ENCODE results near the gene ATP13A2. TPM values are rescaled to one million over a fixed set of nuclear protein-coding genes. Genes with fewer than 3 reads are reported as not detected.

Gene ATP13A2
- polyA plus RNA-seq, 2 donors = 26.5 to 30.7 TPM

DNA sequence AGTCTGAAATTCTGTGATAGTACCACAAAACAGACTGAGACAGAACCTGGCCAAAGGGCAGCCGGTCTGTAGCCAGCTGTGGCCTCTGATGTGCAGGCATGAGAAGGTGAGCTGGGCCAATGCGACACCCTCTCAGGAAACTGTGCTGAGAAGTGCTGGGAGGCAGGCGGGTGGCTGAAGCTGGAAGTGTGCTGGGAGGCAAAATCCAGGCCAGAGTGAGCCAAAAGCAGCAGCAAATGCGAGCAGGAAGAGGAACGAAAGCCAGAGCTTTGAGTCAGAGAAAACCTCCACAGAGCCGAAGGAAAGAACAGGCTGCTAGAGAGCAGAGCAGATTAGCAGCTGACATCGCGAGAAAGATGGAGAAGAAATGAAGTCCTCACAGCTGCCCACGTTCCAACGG is 10.2 kb upstream of the ATP13A2 start:
- H3K4me1 ChIP-seq (ENCODE audit: control insufficient read depth in 2 of 2, insufficient read depth in 2 of 2, low read length in 1 of 2) = no peaks in the 10 kb centered on the region
- whole genome bisulfite sequencing, 2 donors = 83 to 89% methylated on average over 10 of the region's 10 CpGs
- H3K27ac ChIP-seq (ENCODE audit: low read depth in 2 of 2, low read length in 1 of 2) = no peak overlapping the region
- H3K27me3 ChIP-seq (ENCODE audit: control insufficient read depth in 1 of 2, insufficient read depth in 2 of 2, low read length in 2 of 2) = no peaks in the 10 kb centered on the region
- no peaks in the 10 kb centered on the region for H3K9me3 ChIP-seq (ENCODE audit: control insufficient read depth in 2 of 2, insufficient read depth in 1 of 2, low read depth in 1 of 2, low read length in 1 of 2)
- H3K36me3 ChIP-seq (ENCODE audit: control insufficient read depth in 2 of 2, insufficient read depth in 2 of 2, low read length in 1 of 2) = peaks cover 22 to 49% of the 10 kb centered on the region in 2 donors
- H3K4me3 ChIP-seq (ENCODE audit: low read depth in 1 of 2, low read length in 2 of 2) = no peak overlapping the region

DNA sequence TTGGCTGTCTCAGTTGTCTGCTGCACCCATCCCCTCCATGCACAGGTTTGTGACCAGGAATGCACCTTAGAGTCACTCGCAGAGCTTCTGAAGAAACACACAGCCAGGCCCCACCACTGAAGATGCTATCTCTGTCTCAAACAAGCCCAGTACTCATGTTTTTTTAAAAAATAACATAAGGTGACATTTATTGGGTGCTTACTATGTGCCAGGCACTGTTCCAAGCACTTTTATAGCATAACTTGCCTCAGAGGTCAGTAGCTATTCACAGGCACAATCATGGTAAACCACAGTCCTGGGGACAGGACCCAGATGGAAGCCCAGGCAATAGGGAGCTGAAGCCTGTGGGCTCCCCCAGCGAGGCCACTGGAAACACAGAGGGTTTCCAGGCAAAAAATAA is 8.8 kb upstream of the ATP13A2 start:
- H3K4me1 ChIP-seq (ENCODE audit: control insufficient read depth in 2 of 2, insufficient read depth in 2 of 2, low read length in 1 of 2) = peaks cover 2 to 3% of the 10 kb centered on the region in 2 donors
- no peak overlapping the region for H3K4me3 ChIP-seq (ENCODE audit: low read depth in 1 of 2, low read length in 2 of 2)
- WGBS, 2 donors = 95 to 96% methylated on average over 2 of the region's 2 CpGs
- peaks cover 19 to 46% of the 10 kb centered on the region in 2 donors for H3K36me3 ChIP-seq (ENCODE audit: control insufficient read depth in 2 of 2, insufficient read depth in 2 of 2, low read length in 1 of 2)
- no peaks in the 10 kb centered on the region for H3K27me3 ChIP-seq (ENCODE audit: control insufficient read depth in 1 of 2, insufficient read depth in 2 of 2, low read length in 2 of 2)
- no peak overlapping the region for H3K27ac ChIP-seq (ENCODE audit: low read depth in 2 of 2, low read length in 1 of 2)
- H3K9me3 ChIP-seq (ENCODE audit: control insufficient read depth in 2 of 2, insufficient read depth in 1 of 2, low read depth in 1 of 2, low read length in 1 of 2) = no peaks in the 10 kb centered on the region

DNA sequence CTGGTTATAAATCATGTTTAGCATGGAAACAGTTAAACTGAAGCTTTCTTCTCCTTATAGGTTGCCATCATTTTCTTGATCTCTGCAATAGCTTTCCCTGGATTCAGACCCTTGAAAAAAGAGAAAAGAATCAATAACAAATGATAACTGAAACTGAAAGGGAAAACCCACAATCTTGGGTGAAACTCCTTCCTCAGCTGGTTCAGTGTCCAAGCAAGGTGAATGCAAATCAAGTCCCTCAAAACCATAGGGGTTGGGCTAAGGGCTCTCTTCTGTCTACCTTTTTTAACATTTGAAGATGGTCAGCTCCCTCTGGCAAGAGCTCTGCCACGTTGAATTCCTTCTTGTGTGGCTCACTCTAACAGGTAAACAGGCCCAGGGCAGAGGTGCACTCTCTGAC is 7.1 kb upstream of the ATP13A2 start:
- WGBS, 2 donors = 30% methylated on average over 1 of the region's 1 CpG
- no peaks in the 10 kb centered on the region for H3K27me3 ChIP-seq (ENCODE audit: control insufficient read depth in 1 of 2, insufficient read depth in 2 of 2, low read length in 2 of 2)
- no peaks in the 10 kb centered on the region for H3K9me3 ChIP-seq (ENCODE audit: control insufficient read depth in 2 of 2, insufficient read depth in 1 of 2, low read depth in 1 of 2, low read length in 1 of 2)
- H3K27ac ChIP-seq (ENCODE audit: low read depth in 2 of 2, low read length in 1 of 2) = no peak overlapping the region
- H3K4me3 ChIP-seq (ENCODE audit: low read depth in 1 of 2, low read length in 2 of 2) = no peak overlapping the region
- peaks cover 2 to 3% of the 10 kb centered on the region in 2 donors for H3K4me1 ChIP-seq (ENCODE audit: control insufficient read depth in 2 of 2, insufficient read depth in 2 of 2, low read length in 1 of 2)
- H3K36me3 ChIP-seq (ENCODE audit: control insufficient read depth in 2 of 2, insufficient read depth in 2 of 2, low read length in 1 of 2) = peaks cover 18 to 39% of the 10 kb centered on the region in 2 donors

DNA sequence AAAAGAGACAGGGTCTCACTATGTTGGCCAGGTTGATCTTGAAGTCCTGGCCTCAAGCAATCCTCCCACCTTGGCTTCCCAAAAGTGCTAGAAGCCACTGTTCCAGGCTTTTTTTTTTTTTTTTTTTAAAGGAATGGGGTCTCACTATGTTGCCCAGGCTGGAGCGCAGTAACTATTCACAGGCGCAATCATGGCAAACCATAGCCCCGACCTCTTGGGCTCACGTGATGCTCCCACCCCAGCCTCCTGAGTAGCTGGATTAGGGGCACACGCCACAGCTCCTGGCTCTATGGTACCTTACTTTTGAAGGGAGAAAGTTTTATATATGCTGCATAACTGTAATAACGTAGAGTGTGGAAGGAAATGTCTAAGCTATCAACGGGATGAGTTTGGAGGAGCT is 5.7 kb upstream of the ATP13A2 start:
- H3K4me1 ChIP-seq (ENCODE audit: control insufficient read depth in 2 of 2, insufficient read depth in 2 of 2, low read length in 1 of 2) = peaks cover 2 to 9% of the 10 kb centered on the region in 2 donors
- H3K36me3 ChIP-seq (ENCODE audit: control insufficient read depth in 2 of 2, insufficient read depth in 2 of 2, low read length in 1 of 2) = peaks cover 8 to 28% of the 10 kb centered on the region in 2 donors
- H3K9me3 ChIP-seq (ENCODE audit: control insufficient read depth in 2 of 2, insufficient read depth in 1 of 2, low read depth in 1 of 2, low read length in 1 of 2) = no peaks in the 10 kb centered on the region
- H3K27me3 ChIP-seq (ENCODE audit: control insufficient read depth in 1 of 2, insufficient read depth in 2 of 2, low read length in 2 of 2) = no peaks in the 10 kb centered on the region
- H3K27ac ChIP-seq (ENCODE audit: low read depth in 2 of 2, low read length in 1 of 2) = no peak overlapping the region
- H3K4me3 ChIP-seq (ENCODE audit: low read depth in 1 of 2, low read length in 2 of 2) = no peak overlapping the region
- WGBS, 2 donors = 91 to 93% methylated on average over 7 of the region's 7 CpGs

DNA sequence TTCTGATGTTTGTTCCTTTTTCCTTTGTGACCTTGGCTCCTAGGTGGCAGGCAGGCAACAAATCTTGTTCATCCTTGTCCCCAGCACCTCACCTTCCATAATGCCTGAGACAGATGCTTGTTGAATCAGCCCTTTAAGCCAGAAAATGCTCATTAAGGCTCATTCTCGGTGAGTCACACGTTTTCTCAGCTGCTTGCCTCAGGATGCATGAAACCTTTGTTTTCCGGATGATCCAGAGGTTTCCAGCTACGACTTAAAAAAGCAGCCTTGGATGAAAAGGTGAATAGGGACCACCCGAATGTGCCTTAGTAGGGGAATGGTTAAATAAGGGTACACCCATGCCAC is 4.6 kb upstream of the ATP13A2 start:
- Histone ChIP-seq H3K27ac (ENCODE audit: low read depth in 2 of 2, low read length in 1 of 2) (no peak overlapping the region), H3K9me3 (ENCODE audit: control insufficient read depth in 2 of 2, insufficient read depth in 1 of 2, low read depth in 1 of 2, low read length in 1 of 2) (no peaks in the 10 kb centered on the region), H3K4me1 (ENCODE audit: control insufficient read depth in 2 of 2, insufficient read depth in 2 of 2, low read length in 1 of 2) (peaks cover 2 to 12% of the 10 kb centered on the region in 2 donors), H3K4me3 (ENCODE audit: low read depth in 1 of 2, low read length in 2 of 2) (no peak overlapping the region), H3K27me3 (ENCODE audit: control insufficient read depth in 1 of 2, insufficient read depth in 2 of 2, low read length in 2 of 2) (no peaks in the 10 kb centered on the region), H3K36me3 (ENCODE audit: control insufficient read depth in 2 of 2, insufficient read depth in 2 of 2, low read length in 1 of 2) (peaks cover 8 to 21% of the 10 kb centered on the region in 2 donors)
- 44 to 57% methylated on average over 5 of the region's 5 CpGs for WGBS, 2 donors

DNA sequence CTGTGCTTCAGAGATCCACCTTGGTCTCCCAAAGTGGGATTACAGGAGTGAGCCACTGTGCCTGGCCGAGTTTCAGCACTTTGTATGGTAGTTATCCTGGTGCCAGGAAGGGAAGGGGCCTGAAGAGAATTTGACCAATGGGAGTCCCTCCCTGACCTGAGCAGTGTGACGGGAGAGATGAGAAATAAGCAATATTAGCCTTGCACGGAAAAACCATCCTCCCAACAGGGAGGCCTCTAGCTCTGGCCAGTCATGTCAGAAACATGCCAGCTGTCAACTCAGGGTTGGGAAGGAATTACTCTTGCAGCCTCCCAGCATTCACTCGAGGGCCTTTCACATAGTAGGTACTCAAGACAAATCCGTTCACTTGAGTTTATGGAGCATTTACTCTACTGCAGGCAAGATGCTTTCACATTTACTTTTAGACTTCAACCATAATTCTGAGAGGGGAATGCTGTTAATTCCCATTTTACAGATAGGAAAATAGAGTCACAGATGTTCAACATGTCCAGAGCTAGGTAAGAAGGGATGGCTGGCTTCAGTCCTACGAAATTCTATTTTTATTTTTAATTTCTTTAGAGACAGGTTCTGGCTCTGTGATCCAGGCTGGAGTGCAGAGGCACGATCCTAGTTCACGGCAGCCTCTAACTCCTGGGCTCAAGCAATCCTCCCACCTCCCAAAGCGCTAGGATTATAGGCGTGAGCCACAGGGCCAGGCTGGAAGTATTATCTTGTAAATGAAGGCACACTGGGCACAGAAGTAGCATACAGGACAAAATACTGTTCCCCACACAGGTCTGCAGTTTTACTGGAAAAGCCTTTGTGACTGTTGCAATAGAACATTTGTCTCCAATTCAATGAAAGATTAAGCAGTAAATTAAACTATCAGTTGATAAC is 3.2 kb upstream of the ATP13A2 start:
- 78 to 79% methylated on average over 10 of the region's 10 CpGs for WGBS, 2 donors
- Histone ChIP-seq H3K9me3 (ENCODE audit: control insufficient read depth in 2 of 2, insufficient read depth in 1 of 2, low read depth in 1 of 2, low read length in 1 of 2) (no peaks in the 10 kb centered on the region), H3K27me3 (ENCODE audit: control insufficient read depth in 1 of 2, insufficient read depth in 2 of 2, low read length in 2 of 2) (no peaks in the 10 kb centered on the region), H3K4me3 (ENCODE audit: low read depth in 1 of 2, low read length in 2 of 2) (no peak overlapping the region), H3K36me3 (ENCODE audit: control insufficient read depth in 2 of 2, insufficient read depth in 2 of 2, low read length in 1 of 2) (peaks cover 6 to 8% of the 10 kb centered on the region in 2 donors), H3K4me1 (ENCODE audit: control insufficient read depth in 2 of 2, insufficient read depth in 2 of 2, low read length in 1 of 2) (peaks cover 7 to 23% of the 10 kb centered on the region in 2 donors), H3K27ac (ENCODE audit: low read depth in 2 of 2, low read length in 1 of 2) (no peak overlapping the region)

DNA sequence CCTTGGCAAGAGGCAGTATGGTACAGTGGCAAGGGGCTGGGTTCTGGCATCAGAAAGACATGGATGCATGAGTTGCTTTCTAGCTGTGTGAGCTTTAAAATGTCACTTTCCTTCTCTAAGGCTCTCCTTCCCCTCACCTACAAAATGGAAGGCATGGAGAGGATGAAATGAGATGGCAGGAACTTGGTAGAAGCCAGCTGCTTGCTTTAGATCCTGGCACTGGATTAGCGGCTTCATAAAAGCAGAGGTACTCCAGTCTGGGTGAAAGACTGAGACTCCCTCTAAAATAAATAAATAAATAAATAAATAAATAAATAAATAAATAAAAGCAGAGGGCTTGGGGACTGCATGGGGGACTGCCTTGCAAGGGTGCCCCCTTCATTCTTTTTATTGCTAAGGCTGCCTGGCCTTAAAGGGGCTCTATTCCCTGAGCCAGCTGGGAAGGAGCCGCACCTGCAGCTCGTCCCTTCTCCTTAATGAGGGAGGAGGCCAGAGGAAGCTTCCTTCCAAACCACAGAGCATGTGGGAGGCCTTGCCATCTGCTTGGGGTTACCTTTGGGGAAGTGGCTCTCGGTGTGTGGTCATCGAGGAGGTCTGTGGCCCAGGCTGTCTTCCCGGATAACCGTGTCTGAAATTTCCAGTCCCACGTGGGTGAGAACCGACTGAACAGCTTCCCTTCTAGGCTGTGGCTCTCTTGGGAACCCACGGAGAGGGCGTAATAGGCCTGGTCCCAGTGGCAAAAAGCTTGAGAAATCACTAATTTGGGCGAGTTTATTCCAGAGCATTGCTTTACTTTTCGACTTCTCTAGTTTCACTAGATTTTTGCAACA is 2.0 kb upstream of the ATP13A2 start:
- Histone ChIP-seq H3K4me1 (ENCODE audit: control insufficient read depth in 2 of 2, insufficient read depth in 2 of 2, low read length in 1 of 2) (peaks cover 9 to 24% of the 10 kb centered on the region in 2 donors), H3K36me3 (ENCODE audit: control insufficient read depth in 2 of 2, insufficient read depth in 2 of 2, low read length in 1 of 2) (peaks cover 5 to 6% of the 10 kb centered on the region in 2 donors), H3K9me3 (ENCODE audit: control insufficient read depth in 2 of 2, insufficient read depth in 1 of 2, low read depth in 1 of 2, low read length in 1 of 2) (no peaks in the 10 kb centered on the region), H3K4me3 (ENCODE audit: low read depth in 1 of 2, low read length in 2 of 2) (no peak overlapping the region), H3K27ac (ENCODE audit: low read depth in 2 of 2, low read length in 1 of 2) (no peak overlapping the region), H3K27me3 (ENCODE audit: control insufficient read depth in 1 of 2, insufficient read depth in 2 of 2, low read length in 2 of 2) (no peaks in the 10 kb centered on the region)
- 80 to 84% methylated on average over 13 of the region's 13 CpGs for WGBS, 2 donors

DNA sequence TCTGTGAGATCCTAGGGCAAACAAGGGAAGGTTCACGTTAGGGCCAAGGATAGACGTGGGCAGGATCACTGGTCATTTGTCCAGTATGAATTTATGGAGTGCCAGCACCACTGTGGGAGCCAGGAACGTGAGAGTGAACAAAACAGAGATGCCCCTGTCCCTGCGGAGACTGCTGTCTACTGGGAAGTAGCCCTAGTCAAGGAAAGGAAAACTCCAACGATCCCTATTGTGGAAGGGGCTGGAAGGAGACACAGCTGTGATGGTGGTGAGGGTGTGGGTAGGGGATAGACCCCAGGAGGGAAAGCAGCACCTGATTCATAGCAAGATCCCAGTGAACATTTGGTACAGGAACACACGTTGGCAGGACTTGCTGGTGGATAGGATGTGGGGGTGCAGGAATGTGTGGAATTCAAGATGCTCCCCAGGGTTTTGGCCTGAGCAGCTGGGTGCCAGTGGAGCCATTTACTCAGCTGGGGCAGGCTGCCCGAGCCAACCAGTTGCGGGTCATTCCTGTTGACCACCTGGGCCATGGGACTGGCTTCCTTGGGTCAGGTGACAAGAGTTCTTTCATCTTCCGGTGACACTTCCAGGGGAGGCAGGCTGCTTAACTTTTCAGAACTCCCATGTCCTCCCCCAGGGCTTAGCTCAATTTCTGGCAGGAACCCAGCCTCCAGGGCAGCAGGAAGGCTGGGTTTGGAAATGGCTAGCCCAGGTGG is 1.2 kb upstream of the ATP13A2 start:
- no peak overlapping the region for H3K4me3 ChIP-seq (ENCODE audit: low read depth in 1 of 2, low read length in 2 of 2)

DNA sequence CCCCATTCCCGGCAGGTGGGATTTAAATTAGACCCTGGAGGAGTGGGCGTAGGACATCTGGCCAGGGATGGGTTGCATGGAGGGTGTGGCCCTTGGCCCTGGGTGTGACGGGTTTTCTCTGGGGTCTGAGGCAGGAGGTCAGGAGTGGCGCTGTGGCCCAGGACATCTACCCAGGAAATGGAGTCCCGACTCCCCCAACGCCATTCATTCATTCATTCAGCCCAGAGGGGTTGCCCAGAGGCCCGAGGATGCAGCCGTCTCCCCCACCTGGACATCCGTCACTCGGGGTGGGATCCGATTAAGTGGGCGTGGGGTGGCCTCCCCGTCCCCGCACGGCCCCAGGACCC is 663 bp downstream of the ATP13A2 start:
- Histone ChIP-seq H3K36me3 (ENCODE audit: control insufficient read depth in 2 of 2, insufficient read depth in 2 of 2, low read length in 1 of 2) (no peaks in the 10 kb centered on the region), H3K4me3 (ENCODE audit: low read depth in 1 of 2, low read length in 2 of 2) (peak overlapping the region; percentile 72 to 83), H3K27me3 (ENCODE audit: control insufficient read depth in 1 of 2, insufficient read depth in 2 of 2, low read length in 2 of 2) (no peaks in the 10 kb centered on the region), H3K4me1 (ENCODE audit: control insufficient read depth in 2 of 2, insufficient read depth in 2 of 2, low read length in 1 of 2) (peaks cover 8 to 22% of the 10 kb centered on the region in 2 donors), H3K27ac (ENCODE audit: low read depth in 2 of 2, low read length in 1 of 2) (peak overlapping the region in 1 of 2 donors; percentile 74), H3K9me3 (ENCODE audit: control insufficient read depth in 2 of 2, insufficient read depth in 1 of 2, low read depth in 1 of 2, low read length in 1 of 2) (no peaks in the 10 kb centered on the region)
- WGBS, 2 donors = 1% methylated on average over 15 of the region's 15 CpGs

More for the DNA sequence above, 1.2 kb upstream of the ATP13A2 start:
- Histone ChIP-seq H3K27me3 (ENCODE audit: control insufficient read depth in 1 of 2, insufficient read depth in 2 of 2, low read length in 2 of 2) (no peaks in the 10 kb centered on the region), H3K9me3 (ENCODE audit: control insufficient read depth in 2 of 2, insufficient read depth in 1 of 2, low read depth in 1 of 2, low read length in 1 of 2) (no peaks in the 10 kb centered on the region), H3K4me1 (ENCODE audit: control insufficient read depth in 2 of 2, insufficient read depth in 2 of 2, low read length in 1 of 2) (peaks cover 9 to 24% of the 10 kb centered on the region in 2 donors), H3K27ac (ENCODE audit: low read depth in 2 of 2, low read length in 1 of 2) (no peak overlapping the region), H3K36me3 (ENCODE audit: control insufficient read depth in 2 of 2, insufficient read depth in 2 of 2, low read length in 1 of 2) (peaks cover 0 to under 1% of the 10 kb centered on the region in 2 donors)
- 70 to 71% methylated on average over 9 of the region's 9 CpGs for WGBS, 2 donors

All from esophagus (tissue), 2 donors.